Body of pancreas (tissue), 4 donors: ENCODE results near the gene MAFF.

Experiments used
- POLR2A ChIP-seq, 3 donors: fragments of 450-650 bp; IDR thresholded peaks; one replicate each; pipeline ENCODE4 v1.6.1; 2016; ENCODE audit warnings: antibody characterized with exemption in 3 of 3, mild to moderate bottlenecking in 2 of 3
- TF ChIP-seq, protein P1 (sequence below), 7 experiments: fragments of 450-650 bp in 4 of 7; fragments of 200-600 bp in 3 of 7; sonication (generic) in 3 of 7; IDR thresholded peaks; one replicate each; pipeline ENCODE4 v1.5.1; 2016 to 2019; ENCODE audit warnings: antibody characterized with exemption in 7 of 7

DNA sequence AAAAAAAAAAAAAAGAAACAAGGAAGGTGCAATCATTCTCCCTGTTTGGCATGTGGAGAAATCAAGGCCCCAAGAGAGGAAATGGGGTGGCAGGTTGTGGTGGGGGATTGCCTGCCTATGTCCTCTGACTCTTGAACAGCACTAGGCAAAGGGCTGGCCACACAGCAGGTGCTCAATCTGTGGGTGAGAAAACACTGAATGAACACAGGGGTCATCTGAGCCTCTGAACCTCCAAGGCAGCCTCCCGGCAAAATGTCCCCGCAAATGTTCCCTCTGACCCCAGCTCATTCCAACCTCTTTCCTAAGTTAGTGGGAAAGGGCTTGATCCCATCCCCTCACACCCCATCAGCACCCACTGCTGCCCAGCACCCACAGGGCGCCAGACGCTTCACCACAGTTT lies 24.8 kb upstream of the MAFF start:
- TF ChIP-seq, protein P1, sequence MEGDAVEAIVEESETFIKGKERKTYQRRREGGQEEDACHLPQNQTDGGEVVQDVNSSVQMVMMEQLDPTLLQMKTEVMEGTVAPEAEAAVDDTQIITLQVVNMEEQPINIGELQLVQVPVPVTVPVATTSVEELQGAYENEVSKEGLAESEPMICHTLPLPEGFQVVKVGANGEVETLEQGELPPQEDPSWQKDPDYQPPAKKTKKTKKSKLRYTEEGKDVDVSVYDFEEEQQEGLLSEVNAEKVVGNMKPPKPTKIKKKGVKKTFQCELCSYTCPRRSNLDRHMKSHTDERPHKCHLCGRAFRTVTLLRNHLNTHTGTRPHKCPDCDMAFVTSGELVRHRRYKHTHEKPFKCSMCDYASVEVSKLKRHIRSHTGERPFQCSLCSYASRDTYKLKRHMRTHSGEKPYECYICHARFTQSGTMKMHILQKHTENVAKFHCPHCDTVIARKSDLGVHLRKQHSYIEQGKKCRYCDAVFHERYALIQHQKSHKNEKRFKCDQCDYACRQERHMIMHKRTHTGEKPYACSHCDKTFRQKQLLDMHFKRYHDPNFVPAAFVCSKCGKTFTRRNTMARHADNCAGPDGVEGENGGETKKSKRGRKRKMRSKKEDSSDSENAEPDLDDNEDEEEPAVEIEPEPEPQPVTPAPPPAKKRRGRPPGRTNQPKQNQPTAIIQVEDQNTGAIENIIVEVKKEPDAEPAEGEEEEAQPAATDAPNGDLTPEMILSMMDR (IDR thresholded peaks at IDR 0.05), result no peak
- no peak for TF ChIP-seq POLR2A (IDR thresholded peaks at IDR 0.05)
